Measurements from ENCODE around the gene B4GALT1.
"Not testable (repeated sequence)": the region's sequence is repeated elsewhere in the genome, so short reads cannot be mapped to it uniquely, and the experiment has no call there.

B4GALT1 gene

GRCh38 chr9:33161589-33162132 is 5.5 kb downstream of the B4GALT1 start:
- DNase-seq, result no peak

GRCh38 chr9:33161011-33161588 is 6.0 kb downstream of the B4GALT1 start:
- DNase-seq, result no peak

- DNase-seq, result not testable (repeated sequence)
Observed at GRCh38 chr9:33160446-33160845, 6.7 kb downstream of the B4GALT1 start.

GRCh38 chr9:33159777-33160127 is 7.4 kb downstream of the B4GALT1 start:
- DNase-seq, result no peak

GRCh38 chr9:33158843-33159776 is 8.0 kb downstream of the B4GALT1 start:
- no peak for DNase-seq

- no peak for DNase-seq
Observed at GRCh38 chr9:33157960-33158842, 8.9 kb downstream of the B4GALT1 start.

GRCh38 chr9:33155393-33155792 is 11.7 kb downstream of the B4GALT1 start:
- DNase-seq, result no peak

GRCh38 chr9:33154371-33154770 is 12.8 kb downstream of the B4GALT1 start:
- DNase-seq, result no peak

- no peak for DNase-seq
Observed at GRCh38 chr9:33153666-33154065, 13.5 kb downstream of the B4GALT1 start.

GRCh38 chr9:33153001-33153400 is 14.1 kb downstream of the B4GALT1 start:
- no peak for DNase-seq

- DNase-seq, result no peak
Observed at GRCh38 chr9:33151601-33152000, 15.5 kb downstream of the B4GALT1 start.

- no peak for DNase-seq
Observed at GRCh38 chr9:33151007-33151557, 16.1 kb downstream of the B4GALT1 start.

- DNase-seq, result no peak
Observed at GRCh38 chr9:33148367-33149014, 18.6 kb downstream of the B4GALT1 start.

GRCh38 chr9:33147416-33148169 is 19.5 kb downstream of the B4GALT1 start:
- no peak for DNase-seq

- DNase-seq, result no peak
Observed at GRCh38 chr9:33146298-33146697, 20.8 kb downstream of the B4GALT1 start.

GRCh38 chr9:33144551-33144950 is 22.6 kb downstream of the B4GALT1 start:
- no peak for DNase-seq

- no peak for DNase-seq
Observed at GRCh38 chr9:33143241-33143661, 23.9 kb downstream of the B4GALT1 start.

GRCh38 chr9:33142535-33142934 is 24.6 kb downstream of the B4GALT1 start:
- no peak for DNase-seq

- DNase-seq, result no peak
Observed at GRCh38 chr9:33140401-33141360, 26.5 kb downstream of the B4GALT1 start.

All from activated naive CD4-positive, alpha-beta T cell (primary cell).